Ammon's horn (tissue), 1 donor: ENCODE measurements around the gene FTO.
A peak's percentile ranks its signal among the peaks of the same experiment; 100 is the strongest.

Source experiments
- DNase-seq: peaks from one replicate; pipeline ENCODE4 v3.0.0-alpha.2; 2016; ENCODE audit warnings: low spot score

FTO gene

DNA sequence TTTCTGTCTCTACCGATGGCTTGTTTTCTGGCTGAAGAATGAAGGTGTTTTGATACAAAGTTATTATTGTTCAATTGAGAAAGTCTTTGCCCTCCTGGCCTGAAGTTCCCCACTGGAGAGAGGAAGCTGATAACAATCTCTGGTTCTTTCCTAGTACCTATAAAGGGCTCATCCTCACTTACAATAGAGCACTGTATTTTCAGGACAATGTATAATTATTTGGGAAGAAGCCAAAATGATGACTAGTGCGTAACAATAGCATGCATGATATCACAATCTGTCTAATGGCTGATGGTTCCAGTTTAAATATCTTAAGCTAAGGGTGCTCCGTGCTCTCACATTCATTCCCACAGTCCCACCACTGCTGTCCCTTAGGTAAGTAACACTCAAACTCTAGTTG is 351.9 kb downstream of the FTO start:
- DNase-seq, result no peak

DNA sequence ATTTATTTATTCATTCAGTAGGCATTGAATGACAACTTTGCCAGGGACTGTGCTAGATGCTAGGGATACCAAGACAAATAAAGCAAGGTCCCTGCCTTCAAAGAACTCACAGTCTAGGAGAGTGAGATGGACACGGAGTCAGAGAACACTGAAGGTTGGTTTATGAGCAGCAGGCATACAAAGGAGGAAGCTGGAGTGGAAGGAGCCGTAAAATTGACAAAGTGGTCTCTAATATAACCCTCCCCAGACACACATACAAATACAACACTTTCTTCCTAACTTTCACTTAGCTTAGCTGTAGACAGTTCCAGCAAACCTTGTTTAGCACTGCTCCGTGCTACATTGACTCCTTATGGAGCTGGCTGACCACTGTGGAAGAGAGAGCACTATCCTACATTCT is 353.0 kb downstream of the FTO start:
- DNase-seq, result no peak

DNA sequence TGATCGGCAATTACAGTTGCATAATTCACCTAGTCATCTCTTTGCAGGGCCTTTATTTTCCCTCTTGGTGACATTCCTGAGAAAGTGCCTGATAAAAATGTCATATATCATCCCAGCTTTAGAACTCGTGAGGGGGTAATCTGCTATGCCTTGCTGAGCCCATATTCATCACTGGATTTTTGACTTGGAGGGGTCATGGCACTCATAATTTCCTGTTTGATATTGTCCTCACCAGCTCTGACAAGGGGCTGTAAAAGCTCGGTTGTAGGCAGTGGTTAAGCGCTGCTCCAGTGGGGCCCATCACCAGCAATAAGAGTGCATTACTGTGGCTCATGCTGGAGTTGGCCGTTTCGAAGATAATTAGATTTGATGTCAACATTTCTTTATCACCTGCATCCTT is 355.4 kb downstream of the FTO start:
- DNase-seq, result no peak

DNA sequence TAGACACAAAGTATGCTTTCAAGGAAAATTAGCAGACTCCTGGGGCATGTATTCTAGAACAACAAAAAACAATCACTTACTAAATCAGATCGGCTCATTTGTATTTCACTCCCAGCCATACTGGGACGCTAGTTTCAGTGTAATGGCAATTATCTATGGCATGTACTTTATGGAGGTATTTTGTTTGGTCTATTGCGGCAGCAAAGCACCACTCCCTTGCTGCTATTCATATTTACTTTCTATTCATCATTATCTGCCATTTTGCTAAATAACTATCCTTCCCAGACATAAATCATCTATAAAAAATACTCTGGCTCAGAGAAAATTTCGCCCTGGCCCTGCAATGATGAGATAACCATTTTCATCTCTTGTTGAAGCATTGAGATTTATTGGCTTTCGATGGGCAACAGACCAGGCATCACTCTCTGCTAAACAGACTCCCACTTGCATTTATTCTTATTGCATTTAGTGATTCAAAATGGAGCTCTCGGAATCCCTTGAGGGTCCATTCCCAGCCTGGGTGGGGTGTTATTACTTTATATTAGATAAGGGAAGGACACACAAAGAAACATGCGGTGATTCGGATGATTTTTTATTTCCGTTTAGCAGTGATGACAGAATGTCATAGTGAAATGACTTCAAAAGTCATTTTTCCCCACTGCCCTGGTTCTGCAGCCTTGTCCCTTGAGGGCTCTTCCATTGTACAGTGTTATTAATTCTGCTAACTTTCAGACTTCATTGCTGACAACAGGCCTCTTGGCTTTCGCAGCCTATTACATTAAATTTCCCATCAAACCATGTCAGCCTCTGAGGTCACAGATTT is 356.9 kb downstream of the FTO start:
- DNase-seq, result no peak

DNA sequence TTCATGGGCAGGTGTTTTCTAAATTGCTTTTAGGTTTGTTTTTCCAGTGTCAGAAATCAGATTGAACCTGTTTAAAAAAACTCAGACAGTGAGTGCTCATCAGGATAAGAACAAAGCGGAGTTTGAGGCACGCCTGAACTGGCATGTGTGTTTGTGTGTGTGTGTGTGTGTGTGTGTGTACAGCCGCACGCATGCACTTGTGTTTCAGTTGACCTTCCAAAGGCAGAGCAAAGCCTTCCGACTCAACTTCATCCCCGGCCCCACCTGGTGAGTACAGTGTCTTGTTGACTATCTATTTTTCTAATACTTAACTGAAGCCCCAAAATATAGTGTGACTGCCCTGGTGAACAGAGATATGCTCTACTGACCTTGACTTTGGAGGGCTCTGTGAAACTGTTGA is 357.5 kb downstream of the FTO start:
- no peak for DNase-seq

DNA sequence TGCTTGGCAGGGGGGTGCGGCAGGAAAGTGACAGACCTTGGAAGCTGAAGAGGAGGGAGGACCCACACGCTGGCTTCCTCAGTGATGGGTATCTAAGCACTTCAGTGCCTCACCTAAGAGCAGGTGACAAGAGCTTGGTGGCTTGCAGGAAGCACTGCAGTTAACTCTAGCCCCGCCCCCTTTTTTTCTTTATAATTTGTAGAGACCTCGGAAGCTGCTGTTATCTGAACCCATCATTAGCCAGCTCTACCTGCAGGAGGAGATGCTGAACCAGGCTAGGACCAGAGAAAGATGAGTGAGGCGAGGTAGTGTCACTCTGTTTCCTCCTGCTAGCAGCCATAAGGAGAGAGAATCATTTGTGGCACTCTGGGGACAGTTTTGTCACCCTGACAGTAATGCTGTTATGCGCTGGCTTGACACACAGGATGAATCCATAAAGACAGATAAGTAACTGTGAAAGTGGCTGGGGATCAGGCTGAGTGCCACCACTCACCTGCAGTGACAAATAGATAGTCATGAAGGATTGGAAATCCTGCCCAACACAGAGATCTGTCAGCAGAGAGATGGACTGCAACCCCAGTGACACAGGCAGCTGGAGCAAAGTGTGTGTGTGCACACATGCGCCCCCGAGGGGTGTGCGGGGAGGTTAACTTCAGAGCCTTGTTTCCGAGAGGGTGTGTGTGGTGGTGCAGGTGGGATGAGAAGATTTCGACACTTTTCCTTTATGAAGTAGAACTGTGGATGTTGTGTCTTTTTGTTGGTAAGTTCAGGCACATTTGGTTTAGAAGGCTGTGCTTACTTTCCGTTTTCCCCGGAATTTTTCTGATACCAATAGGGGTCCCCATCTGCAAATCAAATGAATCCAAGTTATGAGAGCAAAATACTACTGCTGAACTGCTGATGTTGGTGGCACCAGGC is 358.7 kb downstream of the FTO start:
- DNase-seq, result peak; percentile 33

DNA sequence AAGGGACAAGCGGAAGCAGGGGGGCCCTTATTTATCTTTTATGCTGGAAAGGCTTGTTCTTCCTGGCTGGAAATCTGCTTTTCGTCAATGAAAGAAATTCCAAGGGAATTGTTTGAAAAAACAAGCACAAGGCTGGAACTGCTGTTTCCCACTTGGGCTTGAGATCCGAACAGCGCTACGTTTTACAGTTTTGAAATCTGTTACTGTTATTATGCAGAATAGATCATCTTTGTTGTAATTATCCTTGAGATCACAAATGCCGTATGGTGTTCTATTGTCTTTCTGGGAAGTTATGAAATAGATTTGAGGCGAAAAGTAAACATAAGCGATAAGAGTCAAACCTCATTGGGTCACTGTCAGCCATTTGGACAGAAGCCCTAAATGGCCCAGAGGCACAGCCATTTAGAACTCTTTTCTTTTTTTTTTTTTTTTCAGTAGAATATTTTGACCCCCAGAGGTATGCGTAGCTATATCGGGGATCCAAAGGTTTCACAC is 359.4 kb downstream of the FTO start:
- no peak for DNase-seq

DNA sequence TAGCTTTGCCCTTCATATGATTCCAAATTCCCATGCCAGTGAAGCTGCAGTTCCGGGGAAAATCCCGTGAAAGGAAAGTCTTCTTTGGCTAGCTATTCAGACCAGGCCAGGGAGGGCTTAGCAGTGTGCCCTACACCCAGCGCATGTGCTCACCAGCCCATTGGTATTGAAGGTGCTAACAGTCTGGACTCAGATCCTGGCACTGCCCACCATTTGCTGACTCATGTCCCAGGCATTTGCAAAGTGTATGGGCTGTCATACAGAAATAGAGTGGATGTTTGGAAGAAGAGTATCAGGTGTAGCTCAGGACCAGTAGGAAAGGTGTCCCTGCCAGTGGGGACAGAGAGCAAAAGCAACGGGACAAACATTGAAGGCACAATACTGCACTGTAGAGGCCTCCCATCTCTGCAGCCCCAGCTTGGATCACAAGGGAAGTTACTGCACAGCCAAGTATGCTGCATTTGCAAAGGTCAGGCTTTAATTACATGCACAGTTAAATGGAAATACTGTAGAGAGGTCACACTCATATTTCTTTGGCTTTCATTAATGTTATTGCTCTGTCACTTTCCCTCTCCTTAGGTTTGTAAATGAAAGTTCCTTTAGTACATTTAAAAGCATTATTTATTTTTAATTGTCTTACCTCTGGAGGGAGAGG is 362.6 kb downstream of the FTO start:
- DNase-seq, result no peak

DNA sequence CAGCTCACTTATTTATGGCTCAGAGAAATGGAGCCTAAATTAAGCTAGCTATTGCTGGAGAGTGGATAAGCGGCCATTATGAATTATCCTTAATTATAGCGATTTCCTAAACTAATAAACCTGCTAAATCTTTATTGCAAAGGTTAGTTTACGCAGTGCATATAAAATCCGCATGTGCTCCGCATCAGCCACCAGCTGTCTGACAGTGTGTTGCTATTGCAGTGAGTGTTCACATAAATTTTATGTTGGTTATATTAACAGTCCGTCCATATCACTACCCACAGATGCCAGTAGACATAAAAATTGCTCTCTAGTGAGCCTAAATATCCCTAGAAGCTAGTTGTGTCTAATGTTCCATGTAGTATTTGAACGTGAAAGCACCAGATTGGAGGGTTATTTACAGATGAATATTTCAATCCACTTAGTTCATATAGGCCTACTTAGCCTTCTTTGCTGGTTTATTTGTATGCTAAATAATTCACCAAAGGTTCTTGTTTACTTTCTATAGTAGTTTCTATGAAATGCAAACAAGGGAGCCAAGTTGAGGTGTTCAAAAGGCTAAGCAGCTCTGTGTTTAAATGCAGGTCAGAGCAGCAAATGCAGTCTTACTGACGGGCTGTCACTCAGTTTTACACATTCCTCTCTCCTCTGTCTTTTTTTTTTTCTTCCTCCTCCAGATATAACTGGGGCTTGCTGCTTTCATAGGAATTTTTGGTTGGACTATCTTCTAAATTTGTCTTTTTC is 363.5 kb downstream of the FTO start:
- no peak for DNase-seq

DNA sequence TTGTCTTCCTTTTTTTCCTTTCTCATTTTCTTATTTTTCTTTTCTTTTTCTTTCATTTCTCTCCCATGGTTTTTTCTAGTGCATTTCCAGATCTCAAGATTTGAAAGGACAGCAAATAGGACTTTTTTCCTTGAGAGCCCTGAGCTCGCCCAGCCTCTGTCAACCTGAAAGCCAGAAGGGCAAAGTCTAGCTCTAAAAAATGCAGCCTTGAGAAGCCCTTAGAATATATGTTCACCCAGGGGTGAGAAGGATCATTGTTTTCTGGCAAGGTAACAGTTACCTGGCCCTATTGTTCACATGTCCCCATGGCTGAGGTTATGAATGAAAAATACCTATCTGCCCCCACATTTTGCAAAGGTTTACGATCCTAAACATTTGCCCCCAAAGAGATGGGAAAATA is 364.3 kb downstream of the FTO start:
- DNase-seq, result no peak

DNA sequence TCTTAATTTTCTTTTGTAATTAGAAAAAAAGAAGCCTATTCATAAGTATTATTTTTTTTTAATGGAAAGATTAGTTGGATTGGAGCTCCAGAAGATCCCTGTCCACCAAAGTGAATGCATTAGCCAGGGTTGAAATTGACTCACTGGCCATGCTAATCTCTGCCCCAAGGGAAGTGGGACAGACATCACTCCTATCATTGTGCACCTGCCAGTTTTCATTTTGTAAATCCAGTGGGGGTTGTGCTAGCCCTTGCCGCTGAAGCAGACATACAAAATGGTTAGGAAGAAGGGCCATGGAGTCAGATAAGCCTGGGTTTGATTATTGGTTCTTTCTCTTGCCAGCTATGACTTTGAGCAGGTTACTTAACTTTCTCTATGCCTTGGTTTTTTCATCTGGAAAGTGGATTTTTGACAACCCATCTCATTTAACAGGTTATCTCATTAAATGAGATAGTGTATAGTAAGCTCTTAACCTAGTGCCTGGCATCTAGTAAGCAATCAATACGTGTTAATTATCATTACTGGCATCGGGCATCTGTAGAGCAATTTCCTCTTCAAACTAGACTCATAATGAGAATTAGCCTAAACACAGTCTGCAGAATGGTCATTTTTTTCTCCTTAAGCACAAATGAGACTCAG is 365.8 kb downstream of the FTO start:
- no peak for DNase-seq

DNA sequence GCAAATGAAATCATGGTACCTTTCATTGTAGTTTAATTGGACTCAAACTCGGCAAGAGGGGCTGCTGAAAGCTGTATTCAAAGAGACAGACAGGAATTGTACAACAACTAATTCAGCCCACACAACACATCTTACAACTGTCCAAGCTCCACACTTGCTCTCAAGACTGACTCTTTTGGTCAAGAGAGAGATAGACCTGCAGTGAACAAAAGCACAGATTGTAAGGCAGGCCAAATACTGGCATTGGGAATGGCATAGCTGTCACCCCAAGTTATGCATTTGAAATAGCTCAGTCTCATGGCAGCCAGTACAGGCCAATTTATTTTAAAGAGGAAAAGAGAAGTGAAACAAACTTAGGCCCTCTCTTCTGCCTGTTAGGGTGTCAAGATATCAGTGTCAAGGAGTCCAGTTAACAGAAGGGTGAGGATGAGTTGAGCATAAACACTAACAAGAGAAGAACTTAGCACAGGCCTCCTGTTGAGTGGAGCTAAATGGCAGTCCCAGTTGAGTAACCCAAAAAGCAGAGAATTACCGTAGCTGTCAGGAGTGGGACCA is 366.9 kb downstream of the FTO start:
- no peak for DNase-seq

DNA sequence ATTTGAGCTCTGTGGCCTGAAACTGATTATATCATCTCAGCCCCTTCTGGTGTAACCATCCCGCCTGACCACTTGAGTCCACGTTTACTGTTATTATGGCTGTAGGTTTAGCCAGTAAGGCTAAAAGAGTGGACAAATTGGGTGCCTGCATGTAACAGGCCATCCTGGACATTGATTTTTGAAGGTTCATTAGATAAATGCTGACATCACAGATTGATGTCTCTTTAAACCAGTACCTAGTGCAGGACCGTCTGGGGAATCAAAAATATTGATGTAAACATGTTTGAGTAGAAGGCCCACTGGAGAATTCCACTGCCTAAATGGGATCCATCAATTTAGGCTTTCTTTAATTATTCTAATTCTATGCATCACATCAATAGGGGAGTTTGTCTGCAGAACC is 367.6 kb downstream of the FTO start:
- no peak for DNase-seq

DNA sequence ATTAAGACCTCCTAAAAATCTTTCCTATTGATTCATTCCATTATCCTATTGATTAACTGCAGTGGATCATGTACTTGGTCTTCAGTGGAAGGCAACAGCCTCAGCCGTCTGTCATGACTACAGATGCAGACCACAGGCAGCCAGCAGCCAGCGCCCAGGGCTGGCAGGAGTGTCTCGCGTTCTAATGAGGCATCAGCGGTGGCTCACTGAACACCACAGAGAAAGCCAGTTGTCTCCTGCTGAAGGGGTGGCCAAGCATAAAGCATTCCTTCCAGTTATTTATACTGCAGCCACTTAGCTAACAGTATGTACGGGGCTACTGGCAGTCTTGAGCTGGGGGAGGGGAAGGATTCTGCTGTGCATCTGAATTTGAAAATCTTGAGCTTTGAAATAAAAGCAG is 368.3 kb downstream of the FTO start:
- no peak for DNase-seq

DNA sequence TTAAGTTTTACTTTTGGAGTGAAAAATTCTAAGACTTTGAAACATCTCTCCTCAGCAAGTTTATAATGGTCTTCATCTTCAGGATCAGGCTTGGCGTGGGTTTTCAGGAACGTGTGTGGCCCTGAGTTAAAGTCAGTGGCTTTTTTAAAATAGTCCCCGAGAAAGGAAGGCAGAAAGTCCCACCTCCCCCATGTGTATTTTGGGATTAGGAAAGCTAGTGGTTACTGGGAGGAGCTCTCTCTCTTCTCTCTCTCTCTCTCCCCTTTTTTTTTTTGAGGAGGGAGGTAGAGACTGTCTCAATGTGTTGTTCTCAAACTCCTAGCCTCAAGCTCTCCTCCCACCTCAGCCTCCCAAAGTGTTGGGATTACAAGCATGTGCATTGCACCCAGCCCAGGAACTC is 369.4 kb downstream of the FTO start:
- no peak for DNase-seq

DNA sequence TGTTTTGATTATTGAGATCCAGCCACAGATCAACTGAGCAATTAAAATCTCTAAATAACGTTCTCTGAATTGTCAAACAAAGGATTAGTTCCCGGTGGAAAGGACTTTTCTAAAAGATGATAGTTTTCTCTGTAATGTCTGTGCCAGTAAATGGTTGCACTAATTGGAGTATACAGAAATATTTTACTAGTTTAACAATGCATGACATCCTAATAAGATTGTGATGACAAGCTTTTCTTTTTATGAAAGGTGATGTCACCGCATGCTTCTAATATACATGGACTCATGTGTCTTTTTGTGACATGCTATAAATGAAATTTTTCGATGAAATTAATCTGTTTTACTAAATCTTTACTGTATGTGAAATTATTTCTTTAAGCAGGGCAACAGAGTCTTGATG is 371.5 kb downstream of the FTO start:
- DNase-seq, result no peak

DNA sequence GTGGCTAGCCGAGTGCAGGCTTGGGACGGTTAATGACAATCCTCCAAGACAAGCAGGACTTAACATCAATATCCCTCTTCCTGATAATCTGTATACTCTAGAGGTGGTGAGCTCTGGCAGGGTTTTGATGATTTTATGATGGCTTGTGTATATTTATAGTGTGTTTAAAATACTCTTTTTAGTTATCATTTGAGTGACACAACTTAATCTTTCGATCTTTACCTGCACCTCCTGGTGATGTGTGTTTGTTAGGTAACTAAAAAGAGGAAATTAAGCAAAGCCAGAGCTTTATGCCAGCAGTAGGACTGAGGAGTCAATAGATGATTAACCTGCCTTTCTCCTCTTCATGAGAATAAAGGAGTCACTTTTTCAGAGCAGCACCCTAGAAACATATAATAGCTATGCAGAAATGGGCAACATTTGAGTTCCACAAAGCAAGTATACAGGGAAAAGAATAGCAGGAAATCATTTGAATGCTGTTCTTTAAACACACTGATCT is 372.1 kb downstream of the FTO start:
- DNase-seq, result no peak

DNA sequence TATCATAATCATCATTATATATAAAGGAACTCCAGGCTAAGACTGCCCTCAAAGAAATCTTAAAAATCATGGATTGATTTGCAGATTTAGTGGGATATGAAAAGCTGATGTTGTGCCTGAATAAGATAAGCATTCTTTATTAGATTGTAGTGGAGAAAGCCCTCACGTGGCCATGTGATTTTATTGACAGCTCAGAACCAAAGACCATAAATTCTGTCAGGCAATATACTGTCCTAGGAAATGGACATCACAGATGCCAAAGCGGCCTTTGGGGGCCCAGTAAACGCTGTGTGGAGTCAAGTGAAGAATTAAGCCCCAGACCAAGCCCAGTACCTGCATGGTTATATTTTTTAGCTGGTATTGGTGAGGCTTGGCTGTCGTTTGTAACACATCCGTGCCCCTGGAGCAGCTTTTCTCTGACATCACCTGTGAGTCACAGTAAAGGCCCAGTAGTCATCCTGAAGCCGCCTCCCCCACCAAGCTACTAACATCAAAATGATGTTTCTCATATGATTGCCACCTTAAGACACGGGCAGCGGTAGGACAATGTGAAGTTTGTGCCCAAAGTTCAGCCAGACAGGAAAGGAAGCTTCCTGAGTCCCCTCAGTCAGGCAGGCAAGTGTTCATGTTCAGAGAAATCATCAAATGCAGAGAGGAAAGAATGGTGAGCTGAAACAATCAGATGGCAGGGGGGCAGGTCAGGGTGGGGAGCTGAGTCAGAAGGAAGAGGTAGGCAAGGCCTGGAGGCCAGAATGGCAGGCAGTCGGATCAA is 373.3 kb downstream of the FTO start:
- no peak for DNase-seq

DNA sequence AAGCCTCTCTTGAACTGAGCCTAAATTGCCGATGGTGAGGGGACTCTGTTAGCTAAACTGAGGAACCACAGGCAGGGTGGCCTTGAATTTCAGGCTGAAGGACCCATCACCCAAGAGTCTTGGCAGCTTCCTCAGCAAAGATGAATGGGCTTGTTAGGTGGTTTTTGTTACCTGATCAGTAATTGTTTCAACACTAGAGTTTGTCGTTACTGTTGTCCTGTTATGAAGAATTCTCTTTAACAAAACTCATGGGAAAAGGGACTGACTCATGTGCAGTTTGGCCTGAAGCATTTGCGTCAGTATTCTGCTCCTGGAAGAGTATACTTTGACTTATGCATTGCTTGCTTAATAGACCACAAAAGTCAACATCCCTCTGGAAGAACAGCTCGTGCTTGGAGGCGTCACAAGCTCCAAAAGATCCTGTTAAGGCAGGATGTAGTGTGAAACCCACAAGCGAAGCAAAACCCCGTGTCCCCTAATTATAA is 376.6 kb downstream of the FTO start:
- no peak for DNase-seq

DNA sequence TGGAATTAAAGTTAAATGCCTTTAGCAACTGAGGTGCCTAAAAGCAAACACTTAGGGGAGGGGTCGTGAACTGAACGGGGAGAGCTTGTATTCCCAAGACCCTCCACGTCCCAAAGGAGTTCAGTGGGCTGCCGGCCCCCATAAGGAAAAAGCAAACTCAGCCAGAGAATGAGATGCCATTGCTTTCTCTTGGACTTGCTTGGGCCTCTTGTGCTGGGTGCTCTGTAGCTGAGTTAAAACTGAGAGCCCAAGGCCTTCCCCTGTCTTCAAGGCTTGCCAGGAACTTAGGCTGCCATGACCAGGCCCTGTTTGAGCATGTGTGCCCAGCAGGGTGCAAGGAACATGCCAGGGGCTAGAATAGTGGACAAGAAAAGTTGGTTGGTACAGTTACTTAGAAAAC is 382.8 kb downstream of the FTO start:
- DNase-seq, result no peak
